ENCODE data around the gene ALDOB.

Gene ALDOB

DNA sequence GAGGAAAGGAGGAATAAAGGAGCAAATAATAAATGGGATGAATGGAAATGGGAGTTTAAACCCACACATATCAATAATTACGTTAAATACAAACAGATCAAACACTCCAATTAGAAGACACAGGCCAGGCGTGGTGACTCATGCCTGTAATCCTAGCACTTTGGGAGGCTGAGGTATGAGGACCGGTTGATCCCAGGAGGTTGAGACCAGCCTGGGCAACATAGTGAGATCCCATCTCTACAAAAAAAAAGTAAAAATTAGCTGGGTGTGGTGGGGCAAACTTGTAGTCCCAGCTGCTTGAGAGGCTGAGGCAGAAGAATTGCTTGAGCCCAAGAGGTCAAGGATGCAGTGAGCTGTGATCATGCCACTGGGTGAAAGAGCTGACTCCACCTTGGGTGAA, 54.5 kb downstream of the ALDOB start:
- no peak for DNase-seq

DNA sequence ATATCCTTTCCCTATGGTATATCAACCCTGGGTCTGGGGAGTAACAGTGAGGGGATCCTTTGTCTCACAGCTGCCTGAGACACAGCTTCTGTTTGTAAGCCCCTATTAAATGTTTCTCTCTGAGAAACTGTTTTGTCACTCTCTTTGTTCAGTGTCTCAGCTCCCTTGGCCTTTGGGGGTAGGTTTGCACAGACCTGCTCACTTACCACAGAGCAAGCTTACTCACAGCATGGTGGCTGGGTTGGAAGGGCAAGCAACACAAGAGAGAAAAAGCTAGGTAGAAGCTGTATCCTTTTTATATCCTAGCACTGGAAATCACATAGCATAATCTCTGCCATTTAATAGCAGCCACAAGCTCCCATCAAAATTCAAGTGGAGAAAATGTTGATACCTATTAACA, 55.3 kb downstream of the ALDOB start:
- DNase-seq: no peak

DNA sequence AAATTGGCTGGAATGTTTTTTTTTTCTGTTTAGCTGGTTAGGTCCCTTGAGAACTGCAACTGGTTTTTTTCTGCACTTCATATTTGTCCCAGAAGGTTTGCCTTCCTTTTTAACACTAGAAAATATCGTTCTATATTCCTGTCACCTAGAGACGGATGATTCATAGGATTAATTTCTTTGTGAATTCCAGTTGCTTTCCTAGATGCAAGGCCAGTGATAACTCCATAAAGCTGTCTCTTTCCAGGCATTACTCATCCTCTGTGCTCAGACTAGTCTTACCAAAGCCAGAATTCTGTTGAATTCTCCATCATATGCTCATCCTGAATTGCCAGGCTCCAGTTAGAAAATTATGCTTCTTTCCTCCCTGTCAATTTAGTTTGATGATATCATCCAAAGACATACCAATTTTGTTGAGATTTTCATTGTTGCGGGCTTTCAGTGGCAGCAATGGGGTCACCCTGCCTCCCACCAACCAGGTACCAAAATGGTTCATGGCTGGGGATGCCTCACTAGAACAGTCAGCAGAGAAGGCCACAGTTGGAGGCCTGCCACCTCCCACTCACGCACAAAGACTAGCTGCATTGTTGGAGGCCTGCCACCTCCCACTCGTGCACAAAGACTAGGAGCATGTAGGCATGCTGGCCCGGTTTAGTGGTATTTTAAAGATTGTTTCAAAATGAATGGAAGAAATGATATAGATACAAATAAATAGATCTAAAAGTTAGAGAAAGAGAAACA, 59.3 kb downstream of the ALDOB start:
- no peak for DNase-seq

DNA sequence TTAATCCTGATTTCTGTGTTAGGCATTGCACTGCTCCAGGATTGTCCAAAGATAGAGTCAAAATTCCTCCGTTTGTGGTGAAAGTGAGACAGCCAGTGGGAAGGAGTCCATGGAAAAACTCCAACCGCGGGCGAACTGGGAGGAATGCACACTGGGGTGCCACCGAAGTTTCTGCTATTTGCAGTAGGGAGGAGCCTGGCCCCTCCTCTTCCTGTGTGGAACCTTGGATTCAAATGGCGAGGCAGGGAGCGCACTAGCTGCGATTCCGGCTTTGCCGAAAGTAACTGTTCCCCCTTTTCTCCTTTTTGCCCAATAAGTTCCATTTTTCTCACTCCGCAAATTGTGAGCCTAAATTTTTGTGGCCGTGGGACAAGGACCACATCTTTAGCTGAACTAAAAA, 60.0 kb downstream of the ALDOB start:
- DNase-seq: no peak

DNA sequence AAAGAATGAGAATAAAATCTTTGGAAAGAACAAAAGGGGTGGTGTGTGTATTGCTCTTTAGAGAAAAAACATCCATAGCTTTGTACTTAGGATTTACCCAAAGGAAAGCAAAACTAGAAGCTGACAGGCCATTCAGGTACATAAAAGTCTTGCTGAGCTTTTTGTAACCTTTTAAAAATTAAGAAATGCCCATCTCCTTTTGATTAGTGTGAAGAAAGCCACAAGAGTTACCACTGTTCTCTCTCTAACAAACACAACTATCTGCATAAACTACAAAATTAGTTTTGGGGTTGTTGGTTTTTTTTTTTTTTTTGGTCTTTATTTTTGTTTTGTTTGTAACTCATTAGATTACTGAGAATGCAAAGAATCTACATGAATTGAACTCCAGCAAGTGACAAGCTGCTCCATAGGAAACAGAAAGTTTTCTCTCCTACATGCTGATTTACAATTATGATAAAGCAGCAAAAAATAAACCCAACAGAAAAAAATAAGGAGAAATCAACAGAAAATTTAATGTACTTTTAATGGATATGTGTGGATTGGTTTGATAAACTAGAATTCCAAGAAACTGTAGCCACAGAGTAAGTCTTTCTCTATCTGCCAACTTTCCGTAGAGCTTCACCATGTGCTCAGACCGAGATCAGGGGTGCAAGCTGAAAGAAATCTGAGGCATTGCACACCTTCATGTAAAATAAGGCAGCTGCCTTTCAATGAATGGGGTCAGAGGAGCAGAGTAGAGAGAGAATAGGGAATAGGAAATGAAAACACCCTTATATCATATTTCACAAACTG, 63.1 kb downstream of the ALDOB start:
- DNase-seq: no peak

DNA sequence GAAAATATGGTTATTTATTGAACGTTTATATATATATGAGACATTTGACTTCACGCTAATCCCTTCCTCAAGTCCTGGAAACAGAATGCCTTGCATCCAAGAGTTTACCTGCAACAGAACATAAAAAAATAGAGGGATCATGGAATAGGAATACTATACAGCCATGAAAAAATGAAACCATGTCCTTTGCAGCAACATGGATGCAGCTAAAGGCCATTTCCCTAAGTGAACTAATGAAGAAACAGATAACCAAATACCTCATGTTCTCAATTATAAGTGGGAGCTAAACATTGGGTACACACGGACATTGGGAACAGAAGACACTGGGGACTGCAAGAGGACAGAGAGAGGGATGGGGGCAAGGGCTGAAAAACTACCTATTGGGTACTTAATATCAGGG, 63.8 kb downstream of the ALDOB start:
- no peak for DNase-seq

All from inflammatory macrophage treated with lipopolysaccharide for 4 hours (primary cell).